IMR-90 (cell line): ENCODE measurements around the gene FKBP11. TPM values are rescaled to one million over a fixed set of nuclear protein-coding genes. Genes with fewer than 3 reads are reported as not detected.

Experiments used
- ATAC-seq: fragments of 200-7000 bp; cut with Tn5 transposase; 2 replicates; pipeline ENCODE4 v1.9.1; 2020; ENCODE audit warnings: low read depth, mild to moderate bottlenecking, moderate library complexity
- BruUV-seq: library from RNA; stranded (reverse); fragments of 400-500 nt; replicated peaks from 2 replicates; lab custom pipeline; 2021; lab: Mats Ljungman, UMichigan
- CTCF ChIA-PET: fragments of 300-600 bp; formaldehyde crosslinking; extraction: SDS; loops from one replicate; lab custom pipeline; 2021; ENCODE audit warnings: antibody characterized with exemption; lab: Yijun Ruan, JAX
- POLR2A ChIA-PET: fragments of 300-600 bp; sonication (Branson Sonifier 250); formaldehyde crosslinking; loops from one replicate; lab custom pipeline; 2022; ENCODE audit warnings: antibody characterized with exemption; ENCODE audit not compliant: unreplicated experiment; lab: Charles Lee
- DNase-seq: peaks from one replicate; pipeline ENCODE4 v3.0.0; 2013
- H2AFZ ChIP-seq: replicated peaks from 2 replicates; pipeline ENCODE3; 2013; ENCODE audit warnings: low read length, mild to moderate bottlenecking; ENCODE audit not compliant: poor library complexity
- H2AK5ac ChIP-seq: 2 replicates; pipeline ENCODE4 v1.6.1; 2013; ENCODE audit warnings: low read depth, low read length, inconsistent platforms
- H2AK9ac ChIP-seq: replicated peaks from 2 replicates; pipeline ENCODE3; 2013; ENCODE audit warnings: mild to moderate bottlenecking, low read depth, low read length, moderate library complexity; ENCODE audit not compliant: poor library complexity
- H2BK120ac ChIP-seq: 2 replicates; pipeline ENCODE4 v1.6.1; 2013; ENCODE audit warnings: low read depth, low read length, inconsistent platforms
- H2BK15ac ChIP-seq: 3 replicates; pipeline ENCODE4 v1.6.1; 2013; ENCODE audit warnings: low read depth, low read length, inconsistent platforms
- H2BK20ac ChIP-seq: 2 replicates; pipeline ENCODE4 v1.6.1; 2013; ENCODE audit warnings: low read depth, mild to moderate bottlenecking, inconsistent platforms, low read length, moderate library complexity
- H2BK5ac ChIP-seq: 2 replicates; pipeline ENCODE4 v1.6.1; 2013; ENCODE audit warnings: mild to moderate bottlenecking, low read depth, low read length, inconsistent platforms; ENCODE audit not compliant: poor library complexity, severe bottlenecking
- H3K14ac ChIP-seq: replicated peaks from 2 replicates; pipeline ENCODE4 v1.6.1; 2013; ENCODE audit warnings: low read depth, low read length, inconsistent platforms
- H3K18ac ChIP-seq: 2 replicates; pipeline ENCODE4 v1.6.1; 2013; ENCODE audit warnings: low read depth, low read length, control low read depth
- H3K23ac ChIP-seq: 2 replicates; pipeline ENCODE4 v1.6.1; 2013; ENCODE audit warnings: low read depth, low read length, inconsistent platforms
- H3K27ac ChIP-seq: 2 replicates; pipeline ENCODE4 v1.5.1; 2013; ENCODE audit warnings: mild to moderate bottlenecking, control low read depth, low read length; ENCODE audit not compliant: insufficient read depth
- H3K27me3 ChIP-seq: 2 replicates; pipeline ENCODE4 v1.6.1; 2013; ENCODE audit warnings: low read length; ENCODE audit not compliant: control insufficient read depth, insufficient read depth
- H3K36me3 ChIP-seq: 2 replicates; pipeline ENCODE4 v1.6.1; 2013; ENCODE audit warnings: low read length, mixed read lengths; ENCODE audit not compliant: control insufficient read depth, insufficient read depth
- H3K4ac ChIP-seq: 2 replicates; pipeline ENCODE4 v1.6.1; 2013; ENCODE audit warnings: low read depth, low read length, inconsistent platforms
- H3K4me1 ChIP-seq: 2 replicates; pipeline ENCODE4 v1.6.1; 2013; ENCODE audit warnings: low read length, mixed read lengths; ENCODE audit not compliant: control insufficient read depth, insufficient read depth
- H3K4me2 ChIP-seq: 2 replicates; pipeline ENCODE4 v1.6.1; 2013; ENCODE audit warnings: low read depth, mild to moderate bottlenecking, control low read depth, low read length, moderate library complexity
- H3K4me3 ChIP-seq: 2 replicates; pipeline ENCODE4 v1.5.1; 2013; ENCODE audit warnings: low read depth, mild to moderate bottlenecking, control low read depth, low read length, moderate library complexity; ENCODE audit not compliant: insufficient read depth
- H3K56ac ChIP-seq: 2 replicates; pipeline ENCODE4 v1.6.1; 2013; ENCODE audit warnings: low read length, inconsistent platforms; ENCODE audit not compliant: insufficient read depth; ENCODE audit errors: extremely low read depth
- H3K79me1 ChIP-seq, 2 experiments: 2 replicates each; pipeline ENCODE4 v1.6.1; 2013; ENCODE audit warnings: low read length in 2 of 2, inconsistent platforms in 1 of 2, low read depth in 1 of 2
- H3K9ac ChIP-seq: 2 replicates; pipeline ENCODE4 v1.6.1; 2013; ENCODE audit warnings: low read depth, low read length, control low read depth
- H3K9me1 ChIP-seq: 2 replicates; pipeline ENCODE4 v1.6.1; 2013; ENCODE audit warnings: low read length, inconsistent platforms; ENCODE audit not compliant: insufficient read depth
- H3K9me3 ChIP-seq: 2 replicates; pipeline ENCODE4 v1.6.1; 2013; ENCODE audit warnings: low read length; ENCODE audit not compliant: control insufficient read depth, insufficient read depth
- H4K20me1 ChIP-seq: 2 replicates; pipeline ENCODE4 v1.6.1; 2013; ENCODE audit warnings: low read length, inconsistent platforms; ENCODE audit not compliant: insufficient read depth
- H4K5ac ChIP-seq: 2 replicates; pipeline ENCODE4 v1.6.1; 2013; ENCODE audit warnings: mild to moderate bottlenecking, low read depth, low read length, control low read depth
- H4K8ac ChIP-seq, 2 experiments: 2 replicates each; pipeline ENCODE4 v1.6.1; 2013; ENCODE audit warnings: low read depth in 2 of 2, low read length in 2 of 2, control low read depth in 1 of 2, inconsistent platforms in 1 of 2
- H4K91ac ChIP-seq: 2 replicates; pipeline ENCODE4 v1.6.1; 2013; ENCODE audit warnings: low read depth, low read length, inconsistent platforms; ENCODE audit not compliant: insufficient read depth
- BHLHE40 ChIP-seq: fragments of 150-350 bp; IDR thresholded peaks from 2 replicates; pipeline ENCODE4 v1.6.1; 2016; ENCODE audit warnings: mild to moderate bottlenecking, low read depth, low read length
- CEBPB ChIP-seq: IDR thresholded peaks from 2 replicates; pipeline ENCODE4 v1.6.1; 2012; ENCODE audit warnings: low read depth, low read length, improper control_type of control experiment
- CHD1 ChIP-seq: IDR thresholded peaks from 2 replicates; pipeline ENCODE4 v1.6.1; 2012; ENCODE audit warnings: low read depth, low read length, improper control_type of control experiment
- CTCF ChIP-seq: conservative IDR thresholded peaks from 2 replicates; pipeline ENCODE4 v1.5.1; 2012; ENCODE audit warnings: mild to moderate bottlenecking, low read depth, low read length, improper control_type of control experiment
- ELK1 ChIP-seq: fragments of 150-350 bp; IDR thresholded peaks from 2 replicates; pipeline ENCODE4 v1.6.1; 2016; ENCODE audit warnings: low read depth, mild to moderate bottlenecking, low read length, moderate library complexity, borderline replicate concordance
- FOS ChIP-seq: fragments of 150-350 bp; IDR thresholded peaks from 2 replicates; pipeline ENCODE4 v1.6.1; 2016; ENCODE audit warnings: low read depth, low read length
- MAFK ChIP-seq: IDR thresholded peaks from 2 replicates; pipeline ENCODE4 v1.6.1; 2012; ENCODE audit warnings: low read depth, low read length, improper control_type of control experiment
- MAZ ChIP-seq: IDR thresholded peaks from 2 replicates; pipeline ENCODE4 v1.6.1; 2012; ENCODE audit warnings: low read depth, mild to moderate bottlenecking, low read length, improper control_type of control experiment, moderate library complexity, borderline replicate concordance
- MXI1 ChIP-seq: IDR thresholded peaks from 2 replicates; pipeline ENCODE4 v1.6.1; 2012; ENCODE audit warnings: low read depth, mild to moderate bottlenecking, low read length, moderate library complexity, borderline replicate concordance
- NFE2L2 ChIP-seq: fragments of 150-350 bp; IDR thresholded peaks from 2 replicates; pipeline ENCODE4 v1.6.1; 2016; ENCODE audit warnings: low read depth, mild to moderate bottlenecking, low read length
- POLR2A ChIP-seq: IDR thresholded peaks from 2 replicates; pipeline ENCODE4 v1.6.1; 2012; ENCODE audit warnings: mild to moderate bottlenecking, low read depth, low read length
- RAD21 ChIP-seq: IDR thresholded peaks from 2 replicates; pipeline ENCODE4 v1.6.1; 2012; ENCODE audit warnings: low read length, improper control_type of control experiment
- RCOR1 ChIP-seq: IDR thresholded peaks from 2 replicates; pipeline ENCODE4 v1.6.1; 2012; ENCODE audit warnings: mild to moderate bottlenecking, low read length, improper control_type of control experiment; ENCODE audit not compliant: insufficient replicate concordance
- RFX5 ChIP-seq: IDR thresholded peaks from 2 replicates; pipeline ENCODE4 v1.8.0; 2012; ENCODE audit warnings: low read depth, mild to moderate bottlenecking, low read length, moderate library complexity
- SMC3 ChIP-seq: fragments of 150-350 bp; IDR thresholded peaks from 2 replicates; pipeline ENCODE4 v1.6.1; 2016; ENCODE audit warnings: low read depth, mild to moderate bottlenecking, antibody characterized with exemption, low read length, moderate library complexity
- USF2 ChIP-seq: fragments of 150-350 bp; IDR thresholded peaks from 2 replicates; pipeline ENCODE4 v1.6.1; 2017; ENCODE audit warnings: mild to moderate bottlenecking, antibody characterized with exemption, low read length, low read depth
- WGBS, 2 experiments: methylation state at CpG; one replicate each; pipeline versions ENCODE4 v1.1.5 to v1.1.7; 2013; ENCODE audit warnings: missing lambda C conversion rate in 2 of 2; ENCODE audit not compliant: insufficient read length in 1 of 2; ENCODE audit errors: extremely low coverage in 2 of 2; 5-methylcytosine and 5-hydroxymethylcytosine counted together
- dilution Hi-C: fragments of 300-500 bp; cut with HindIII; formaldehyde crosslinking; loops from one replicate; pipeline ENCODE4 v1.14.3; 2018; ENCODE audit warnings: low sequenced_read_pairs; ENCODE audit not compliant: unreplicated experiment
- in situ Hi-C: fragments of 300-500 bp; cut with MboI; formaldehyde crosslinking; loops from 3 replicates; pipeline ENCODE4 v1.14.3; 2019; ENCODE audit warnings: low sequenced_read_pairs, inconsistent platforms, mixed read lengths
- intact Hi-C: fragments of 100-400 bp; cut with micrococcal nuclease; formaldehyde crosslinking; loops from 2 replicates; pipeline ENCODE4 v1.10.0; 2022
- polyA plus RNA-seq, 3 experiments: library from polyadenylated mRNA; depleted of rRNA; stranded (reverse); fragments of >200 nt; gene quantifications; 2 replicates each; pipeline ENCODE4 v1.2.3, GENCODE V29; 2012; ENCODE audit warnings: low replicate concordance in 1 of 3
- total RNA-seq: library from RNA; depleted of rRNA; stranded (reverse); fragments of >200 nt; gene quantifications from 2 replicates; pipeline ENCODE4 v1.2.3, GENCODE V29; 2012

Gene FKBP11
- total and polyA plus RNA-seq, 2 of the 4 experiments (the other 2 are of a cell fraction) = 5.0 to 40.0 TPM

GRCh38 chr12:48878548-48878947 is 46.7 kb downstream of the FKBP11 start:
- H2AK9ac ChIP-seq = no peak overlapping the region
- no peak overlapping the region for H2BK15ac ChIP-seq
- H3K4ac ChIP-seq = no peak overlapping the region
- DNase-seq (no peak), ATAC-seq (no peak)
- no peak overlapping the region for H2BK120ac ChIP-seq
- ChIA-PET CTCF (no interaction called here), POLR2A (no interaction called here)
- no peak overlapping the region for H3K9ac ChIP-seq
- no peak overlapping the region for H3K18ac ChIP-seq
- intact Hi-C loops (no loop called here), dilution Hi-C loops (no loop called here), in situ Hi-C loops (no loop called here)
- H4K20me1 ChIP-seq = no peaks in the 10 kb centered on the region
- no peak overlapping the region for H3K56ac ChIP-seq
- peaks cover 13% of the 10 kb centered on the region for H3K27me3 ChIP-seq
- H2AK5ac ChIP-seq = no peak overlapping the region
- no peak overlapping the region for H3K27ac ChIP-seq
- H2AFZ ChIP-seq = no peak overlapping the region
- H2BK5ac ChIP-seq = no peak overlapping the region
- H3K14ac ChIP-seq = no peak overlapping the region
- TF ChIP-seq NFE2L2 (no peak), CHD1 (no peak), RFX5 (no peak), MXI1 (no peak), USF2 (no peak), CTCF (no peak), ELK1 (no peak), MAFK (no peak), MAZ (no peak), FOS (no peak), CEBPB (no peak), RCOR1 (no peak), POLR2A (no peak), RAD21 (no peak), SMC3 (no peak), BHLHE40 (no peak)
- no TSS peak for BruUV-seq
- no peaks in the 10 kb centered on the region for H3K79me1 ChIP-seq
- H3K4me3 ChIP-seq = no peak overlapping the region
- no peak overlapping the region for H3K23ac ChIP-seq
- H3K9me3 ChIP-seq = no peaks in the 10 kb centered on the region
- WGBS, 2 experiments = no CpG with 5 or more reads among the region's 2 CpGs
- no peak overlapping the region for H3K4me2 ChIP-seq
- no peaks in the 10 kb centered on the region for H3K36me3 ChIP-seq
- no peak overlapping the region for H4K8ac ChIP-seq
- H3K4me1 ChIP-seq = peaks cover 10% of the 10 kb centered on the region
- no peaks in the 10 kb centered on the region; the same call in 1 of the 2 replicates for H3K9me1 ChIP-seq
- H4K91ac ChIP-seq = no peak overlapping the region
- no peak overlapping the region for H2BK20ac ChIP-seq
- H4K5ac ChIP-seq = no peak overlapping the region
